Measurements from ENCODE around the gene F2RL2. TPM values are rescaled to one million over a fixed set of nuclear protein-coding genes. Genes with fewer than 3 reads are reported as not detected.

F2RL2 gene
- polyA plus RNA-seq, 1 donor from 2014 or later = not detected

GRCh38 chr5:76649140-76649539 lies 25.9 kb upstream of the F2RL2 start:
- no peaks in the 10 kb centered on the region for H4K20me1 ChIP-seq (ENCODE audit: insufficient read depth)
- H3K79me2 ChIP-seq (replicated peaks; ENCODE audit: insufficient read depth, low read length) = no peaks in the 10 kb centered on the region
- H3K9ac ChIP-seq (ENCODE audit: low read length) = no peak overlapping the region
- no peak overlapping the region for H2AFZ ChIP-seq (ENCODE audit: low read depth, low read length)
- H3K27ac ChIP-seq (ENCODE audit: low read length) = no peak overlapping the region
- no peaks in the 10 kb centered on the region for H3K36me3 ChIP-seq (ENCODE audit: insufficient read depth, low read length)
- H3F3A ChIP-seq (ENCODE audit: insufficient read depth, low read length, poor library complexity, severe bottlenecking) = no peaks in the 10 kb centered on the region
- no peak overlapping the region for H3K4me2 ChIP-seq (ENCODE audit: low read length)
- no peaks in the 10 kb centered on the region for H3K9me2 ChIP-seq (ENCODE audit: insufficient read depth, low read length)
- no peak for TF ChIP-seq TAF1 (IDR thresholded peaks at IDR 0.05; ENCODE audit: low read depth)
- TF ChIP-seq EZH2 (IDR thresholded peaks at IDR 0.05; ENCODE audit: borderline replicate concordance, insufficient read depth, low read length, poor library complexity, severe bottlenecking) = no peak
- no peak for TF ChIP-seq EP300 (conservative IDR thresholded peaks at IDR 0.05; ENCODE audit: poor library complexity, severe bottlenecking)
- TF ChIP-seq POLR2AphosphoS5 (IDR thresholded peaks at IDR 0.05) = no peak
- no peak for TF ChIP-seq SMC3 (conservative IDR thresholded peaks at IDR 0.05; ENCODE audit: poor library complexity)
- TF ChIP-seq MXI1 (conservative IDR thresholded peaks at IDR 0.05; ENCODE audit: poor library complexity, severe bottlenecking) = no peak
- TF ChIP-seq RAD21 (conservative IDR thresholded peaks at IDR 0.05) = no peak
- no peak for TF ChIP-seq CTCF (IDR thresholded peaks at IDR 0.05; ENCODE audit: poor library complexity, severe bottlenecking)
- no peak for TF ChIP-seq REST (IDR thresholded peaks at IDR 0.05; ENCODE audit: borderline replicate concordance)
- no peaks in the 10 kb centered on the region for H3K27me3 ChIP-seq (ENCODE audit: insufficient read depth, low read depth, low read length)
- H3K4me3 ChIP-seq (ENCODE audit: low read length) = no peak overlapping the region
- H3K9me3 ChIP-seq (ENCODE audit: low read length) = no peaks in the 10 kb centered on the region

- H3K79me2 ChIP-seq (replicated peaks; ENCODE audit: insufficient read depth, low read length) = no peaks in the 10 kb centered on the region
- H3K4me2 ChIP-seq (ENCODE audit: low read length) = no peak overlapping the region
- no peaks in the 10 kb centered on the region for H3K9me2 ChIP-seq (ENCODE audit: insufficient read depth, low read length)
- H3K27ac ChIP-seq (ENCODE audit: low read length) = no peak overlapping the region
- no peak for TF ChIP-seq EP300 (conservative IDR thresholded peaks at IDR 0.05; ENCODE audit: poor library complexity, severe bottlenecking)
- H3K4me3 ChIP-seq (ENCODE audit: low read length) = no peak overlapping the region
- H3K9me3 ChIP-seq (ENCODE audit: low read length) = no peaks in the 10 kb centered on the region
- H3K27me3 ChIP-seq (ENCODE audit: insufficient read depth, low read depth, low read length) = no peaks in the 10 kb centered on the region
- no peaks in the 10 kb centered on the region for H3K36me3 ChIP-seq (ENCODE audit: insufficient read depth, low read length)
- H4K20me1 ChIP-seq (ENCODE audit: insufficient read depth) = no peaks in the 10 kb centered on the region
- H2AFZ ChIP-seq (ENCODE audit: low read depth, low read length) = no peak overlapping the region
- no peak overlapping the region for H3K9ac ChIP-seq (ENCODE audit: low read length)
- H3F3A ChIP-seq (ENCODE audit: insufficient read depth, low read length, poor library complexity, severe bottlenecking) = no peaks in the 10 kb centered on the region
Observed at GRCh38 chr5:76643371-76643770, 20.2 kb upstream of the F2RL2 start.

Data from neural cell (in vitro differentiated cells).